ENCODE measurements around the gene SPIRE1. TPM values are rescaled to one million over a fixed set of nuclear protein-coding genes. Genes with fewer than 3 reads are reported as not detected.
A peak's percentile ranks its signal among the peaks of the same experiment; 100 is the strongest.
"Not testable (repeated sequence)": the region's sequence is repeated elsewhere in the genome, so short reads cannot be mapped to it uniquely, and the experiment has no call there.

SPIRE1 gene
- total RNA-seq, 2 donors from 2014 or later, result 31.5 to 46.4 TPM

DNA sequence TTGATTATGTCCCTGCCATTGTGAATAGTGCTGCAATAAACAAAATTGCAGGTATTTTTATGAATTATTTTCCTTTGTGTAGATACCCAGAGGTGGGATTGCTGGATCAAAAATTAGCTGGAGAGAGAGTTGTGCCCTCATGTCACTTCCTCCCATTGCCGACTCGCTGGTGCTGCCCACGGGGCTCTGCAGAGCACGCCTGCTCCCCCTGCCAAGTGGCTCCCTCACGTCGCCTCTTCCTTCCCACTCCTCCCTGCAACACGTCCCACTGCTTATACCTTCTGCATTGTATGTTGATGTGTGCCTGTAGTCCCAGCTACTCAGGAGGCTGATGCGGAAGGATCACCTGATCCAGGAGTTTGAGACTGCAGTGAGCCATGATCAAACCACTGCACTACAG, 222.0 kb downstream of the SPIRE1 start:
- intact Hi-C loops (cut with DNase I), result no loop called here
- ATAC-seq, result no peak
- no peak for DNase-seq

DNA sequence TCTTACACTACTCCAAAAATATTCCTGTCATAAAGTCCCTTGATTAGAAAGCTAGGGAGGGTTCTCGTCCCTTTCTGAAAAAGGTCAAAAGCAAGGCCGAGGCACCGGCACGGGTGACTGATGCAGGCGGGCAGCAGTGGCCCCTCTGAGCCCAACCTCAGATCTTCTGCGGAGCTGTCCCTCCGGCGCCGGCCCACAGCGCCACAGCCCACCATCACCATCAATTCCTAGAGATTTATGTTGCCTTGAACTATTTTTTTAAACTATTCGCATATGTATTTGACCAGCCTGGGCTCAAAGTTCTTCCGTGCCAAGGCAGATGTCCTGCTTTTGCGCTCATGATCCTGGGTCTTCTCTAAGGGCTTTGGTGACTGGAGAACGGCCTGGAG, 223.4 kb downstream of the SPIRE1 start:
- no peak for DNase-seq
- ATAC-seq, result no peak
- intact Hi-C loops (cut with DNase I), result no loop called here

DNA sequence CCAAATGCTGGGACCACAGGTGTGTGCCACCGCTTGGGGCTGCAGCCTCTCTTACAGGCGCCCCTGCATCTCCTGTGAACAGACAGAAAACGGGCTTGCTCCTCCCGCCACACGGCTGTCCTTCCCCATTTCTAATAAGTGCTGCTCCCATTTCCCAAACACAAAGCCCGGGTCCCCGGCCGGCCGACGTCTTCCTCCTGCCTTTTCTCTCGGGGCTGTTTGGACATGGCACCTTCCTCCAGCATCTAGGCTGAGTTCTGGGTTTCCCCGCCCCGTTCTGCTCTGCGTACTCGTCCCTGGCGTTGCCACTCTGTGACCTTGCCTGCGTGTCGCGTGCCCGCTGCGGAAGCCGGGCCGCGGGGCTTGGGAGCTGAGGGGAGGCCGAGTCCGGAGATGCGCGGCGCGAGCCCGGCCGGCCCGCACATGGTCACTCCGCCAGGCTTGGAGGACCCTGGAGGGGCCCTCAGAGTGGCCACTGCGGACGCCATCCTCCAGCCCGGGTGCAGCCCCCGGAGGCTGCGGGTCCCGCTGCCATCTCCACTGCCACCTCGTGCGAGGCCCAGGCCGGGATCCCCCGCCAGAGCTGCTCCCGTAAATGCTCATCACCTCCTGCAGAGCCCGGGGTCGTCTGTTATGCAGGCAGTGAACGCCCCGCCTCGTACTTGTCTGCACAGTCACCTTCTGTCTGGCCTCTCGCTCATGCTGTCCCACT, 223.9 kb downstream of the SPIRE1 start:
- intact Hi-C loops (cut with DNase I), result no loop called here
- ATAC-seq (no peak), DNase-seq (no peak)

GRCh38 chr18:12432881-12433280, 225.0 kb downstream of the SPIRE1 start:
- ATAC-seq (no peak), DNase-seq (no peak)
- intact Hi-C loops (cut with DNase I), result no loop called here

DNA sequence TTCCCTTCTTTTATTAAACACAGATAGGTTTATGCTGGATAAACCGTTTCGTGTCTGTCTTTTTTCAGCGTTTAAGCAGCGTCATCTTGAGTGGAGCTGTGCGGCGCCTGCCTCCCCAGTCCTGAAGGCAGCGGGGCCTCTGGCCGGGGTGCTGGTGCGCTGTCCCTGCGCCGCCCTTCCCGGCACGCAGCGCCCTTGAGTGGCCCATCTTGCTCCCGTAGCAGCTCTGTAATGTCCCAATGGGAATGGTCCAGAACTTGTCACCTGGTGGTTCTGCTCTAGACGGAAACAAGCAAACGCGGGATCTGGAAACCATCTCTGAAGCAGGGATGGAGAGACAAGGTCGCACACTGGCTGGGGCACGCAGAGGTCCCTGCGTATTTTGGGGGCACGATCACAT, 225.7 kb downstream of the SPIRE1 start:
- intact Hi-C loops (cut with DNase I), result no loop called here

DNA sequence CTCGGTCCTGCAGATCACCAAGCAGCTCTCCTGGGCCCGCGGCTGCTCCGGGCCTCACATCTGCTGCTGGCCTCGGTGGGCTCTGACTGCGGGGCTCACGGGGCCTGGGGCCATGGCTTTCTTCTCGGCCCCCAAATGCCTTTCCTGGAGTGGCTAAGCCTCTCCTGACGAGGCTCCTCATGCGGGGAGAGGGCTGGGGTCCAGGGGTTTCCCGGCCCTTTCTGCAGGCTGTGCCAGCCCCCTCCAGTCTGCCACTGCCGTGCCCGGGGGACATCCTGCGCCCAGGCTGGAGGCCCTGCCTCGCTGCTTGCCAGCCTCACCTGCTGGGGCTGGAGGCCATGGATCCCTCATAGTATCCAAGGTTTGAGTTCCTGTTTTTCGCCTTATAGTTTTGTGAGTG, 226.3 kb downstream of the SPIRE1 start:
- intact Hi-C loops (cut with DNase I), result no loop called here
- ATAC-seq (no peak), DNase-seq (no peak)

More for the DNA sequence above, 225.7 kb downstream of the SPIRE1 start:
- DNase-seq, result no peak
- ATAC-seq, result no peak

GRCh38 chr18:12430137-12430990, 227.5 kb downstream of the SPIRE1 start:
- no peak for DNase-seq

DNA sequence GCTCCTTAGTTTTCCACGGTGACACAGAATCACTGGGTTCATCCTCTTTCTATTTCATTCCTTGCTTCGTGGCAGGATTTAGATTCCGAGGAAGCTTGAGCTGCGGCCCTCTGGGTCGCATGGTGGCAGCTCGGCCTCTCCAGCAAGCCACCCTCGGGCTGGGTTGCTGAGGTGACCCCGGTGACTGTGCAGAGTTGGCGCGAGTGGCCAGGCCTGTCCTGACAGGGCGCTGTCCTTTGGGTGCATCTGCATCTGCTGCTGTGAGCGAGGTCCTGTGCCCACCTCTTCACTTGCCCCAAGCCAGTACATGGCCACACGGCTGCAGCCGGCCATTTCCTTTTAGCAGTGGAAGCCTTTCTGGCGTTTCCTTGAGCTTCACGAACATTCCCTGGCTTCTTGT, 228.4 kb downstream of the SPIRE1 start:
- ATAC-seq (no peak), DNase-seq (no peak)
- intact Hi-C loops (cut with DNase I), result no loop called here

More at GRCh38 chr18:12430137-12430990, 227.5 kb downstream of the SPIRE1 start:
- intact Hi-C loops (cut with DNase I), result no loop called here
- ATAC-seq, result no peak

GRCh38 chr18:12428923-12429322, 229.0 kb downstream of the SPIRE1 start:
- ATAC-seq (no peak), DNase-seq (no peak)
- intact Hi-C loops (cut with DNase I), result no loop called here

GRCh38 chr18:12426924-12427323, 231.0 kb downstream of the SPIRE1 start:
- no peak for ATAC-seq
- DNase-seq, result no peak
- intact Hi-C loops (cut with DNase I), result no loop called here

DNA sequence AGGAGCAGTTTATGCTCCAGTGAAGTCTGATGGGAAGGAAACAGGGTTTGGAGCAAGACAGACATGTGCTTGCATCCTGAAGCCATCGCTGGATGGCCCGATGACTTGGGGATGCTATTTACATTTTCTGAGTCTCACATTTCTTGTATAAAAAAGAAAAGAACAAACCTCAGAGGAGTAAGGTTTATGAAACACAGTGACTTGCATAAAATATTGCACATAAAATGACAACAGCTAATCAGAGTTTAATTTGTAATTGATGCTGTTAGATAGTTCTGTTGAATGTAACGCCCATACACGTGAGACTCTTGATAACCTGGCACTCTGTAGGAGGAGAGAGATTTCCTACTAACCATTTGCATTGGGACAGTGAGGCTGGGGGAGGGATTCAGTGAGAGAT, 233.7 kb downstream of the SPIRE1 start:
- intact Hi-C loops (cut with DNase I), result no loop called here
- no peak for DNase-seq
- ATAC-seq, result no peak

DNA sequence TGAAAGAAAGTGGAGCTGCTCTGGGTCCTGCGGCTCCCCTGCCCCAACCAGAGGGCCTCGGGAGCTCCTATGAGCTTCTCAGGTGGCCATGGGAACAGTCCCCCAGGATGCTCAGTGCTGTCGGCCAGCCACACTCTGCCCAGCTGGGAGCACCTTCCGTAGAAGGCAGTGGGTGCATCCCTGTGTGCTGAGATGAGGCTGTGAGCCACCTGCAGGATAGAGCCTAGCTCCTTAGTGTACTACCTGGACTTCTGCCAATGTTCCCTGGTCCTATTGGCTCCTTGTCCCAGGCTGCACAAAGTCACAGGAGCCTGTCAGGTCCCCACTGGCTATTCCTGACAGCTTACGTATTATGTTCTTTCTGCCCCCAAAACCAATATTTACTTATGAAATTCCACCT, 234.1 kb downstream of the SPIRE1 start:
- intact Hi-C loops (cut with DNase I), result no loop called here
- DNase-seq (no peak), ATAC-seq (no peak)

- DNase-seq, result no peak
- intact Hi-C loops (cut with DNase I), result no loop called here
- ATAC-seq, result no peak
Observed at GRCh38 chr18:12423393-12423792, 234.5 kb downstream of the SPIRE1 start.

DNA sequence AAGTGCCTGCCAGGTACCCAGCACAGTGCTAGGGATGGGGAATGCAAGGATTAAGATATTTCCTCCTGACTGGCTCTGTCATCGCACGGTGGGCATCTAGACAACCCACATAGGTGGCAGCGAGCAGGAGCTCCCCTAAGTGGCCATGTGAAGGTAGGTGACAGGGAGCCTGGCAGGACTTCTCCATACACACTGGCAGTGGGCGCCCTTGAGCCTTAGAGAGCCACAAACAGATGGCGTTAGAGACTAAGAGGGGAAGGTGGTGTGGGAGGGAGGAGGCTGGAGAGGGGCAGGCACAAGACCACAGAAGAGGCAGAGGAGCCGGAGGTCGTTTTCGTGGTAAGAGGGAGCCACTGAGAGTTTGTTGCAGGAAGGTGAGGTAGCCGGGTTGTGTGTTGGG, 235.0 kb downstream of the SPIRE1 start:
- ATAC-seq, result no peak
- DNase-seq, result no peak
- intact Hi-C loops (cut with DNase I), result no loop called here

- DNase-seq, result no peak
- intact Hi-C loops (cut with DNase I), result no loop called here
- no peak for ATAC-seq
Observed at GRCh38 chr18:12421732-12422131, 236.2 kb downstream of the SPIRE1 start.

DNA sequence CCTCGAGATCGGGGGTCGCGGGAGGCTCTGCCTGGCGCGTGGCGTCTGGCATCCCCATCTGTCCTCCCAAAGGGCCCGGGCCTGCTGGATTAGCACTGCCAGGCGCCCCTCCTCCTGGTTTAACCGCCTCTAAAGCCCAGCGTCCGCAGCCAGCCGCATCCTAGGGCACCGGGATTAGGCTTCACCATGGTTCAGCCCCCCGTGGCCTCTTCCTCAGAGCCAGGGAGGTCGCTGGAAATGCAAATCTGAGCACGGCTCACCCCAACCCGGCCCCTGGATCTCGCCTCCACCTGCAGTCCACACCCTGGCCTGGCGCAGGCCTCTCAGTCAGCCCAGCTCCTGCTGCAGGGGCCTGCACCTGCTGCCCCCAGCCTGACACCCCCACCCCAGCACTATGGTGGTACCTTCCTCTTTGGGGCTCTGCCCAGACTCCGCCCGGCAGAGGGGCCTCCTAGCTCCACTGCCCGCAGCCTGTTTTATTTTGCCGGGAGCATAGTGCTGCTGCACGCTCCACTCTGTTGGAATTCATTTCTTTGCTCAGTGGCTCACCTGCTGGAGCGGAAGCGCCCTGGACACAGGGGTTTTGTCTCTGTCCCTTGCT, 237.0 kb downstream of the SPIRE1 start:
- intact Hi-C loops (cut with DNase I), result no loop called here
- DNase-seq (no peak), ATAC-seq (peak; percentile 55 to 66)

GRCh38 chr18:12417687-12418086, 240.2 kb downstream of the SPIRE1 start:
- intact Hi-C loops (cut with DNase I), result no loop called here
- ATAC-seq (no peak), DNase-seq (no peak)

- ATAC-seq (no peak), DNase-seq (no peak)
- intact Hi-C loops (cut with DNase I), result no loop called here
Observed at GRCh38 chr18:12416098-12416729, 241.7 kb downstream of the SPIRE1 start.

- intact Hi-C loops (cut with DNase I), result no loop called here
- DNase-seq (no peak), ATAC-seq (no peak)
Observed at GRCh38 chr18:12411456-12411855, 246.5 kb downstream of the SPIRE1 start.

- ATAC-seq; DNase-seq; intact Hi-C loops (cut with DNase I): not testable (repeated sequence)
Observed at GRCh38 chr18:12410747-12411146, 247.2 kb downstream of the SPIRE1 start.
